ENCODE data around the gene FUZ. TPM values are rescaled to one million over a fixed set of nuclear protein-coding genes. Genes with fewer than 3 reads are reported as not detected.

FUZ gene
- total RNA-seq, 1 experiment from 2014 or later = 1.1 TPM

- CTCF ChIA-PET = no interaction called here
- ATAC-seq = no peak
- DNase-seq (ENCODE audit: low read depth, low spot score) = no peak
- Histone ChIP-seq H4K20me1 (ENCODE audit: insufficient read depth) (no peaks in the 10 kb centered on the region), H3K27ac (ENCODE audit: low read depth, low read length) (no peak overlapping the region), H3K9ac (ENCODE audit: low read length) (no peak overlapping the region), H3K4me1 (ENCODE audit: control insufficient read depth in 1 of 2, insufficient read depth in 2 of 2, low read length in 2 of 2) (peaks cover 4 to 9% of the 10 kb centered on the region in 2 experiments), H2AFZ (ENCODE audit: low read depth, low read length, poor library complexity, severe bottlenecking) (no peak overlapping the region), H3K79me2 (ENCODE audit: insufficient read depth, low read length) (peaks cover 73% of the 10 kb centered on the region), H3K4me2 (ENCODE audit: low read length) (no peak overlapping the region), H3K9me2 (ENCODE audit: insufficient read depth) (no peaks in the 10 kb centered on the region), H3K27me3 (ENCODE audit: insufficient read depth, low read length) (no peaks in the 10 kb centered on the region), H3K9me3 (ENCODE audit: control insufficient read depth in 1 of 2, insufficient read depth in 1 of 2, low read depth in 1 of 2, low read length in 2 of 2) (no peaks in the 10 kb centered on the region), H3K36me3 (ENCODE audit: control insufficient read depth in 1 of 2, insufficient read depth in 2 of 2, low read length in 2 of 2) (peaks cover 6 to 21% of the 10 kb centered on the region in 2 experiments; a peak in 2 of 4 replicates), H3K4me3 (replicated peaks in 1 of 2; ENCODE audit: low read depth in 1 of 2, low read length in 2 of 2) (no peak overlapping the region)
- intact Hi-C loops (cut with micrococcal nuclease) = no loop called here
- POLR2A ChIA-PET = no interaction called here
- no TSS peak for BruUV-seq (replicated peaks)
- RAD21 ChIA-PET (ENCODE audit: low non-redundant PET in 1 of 2, low total read pairs in 2 of 2, uncharacterized antibody in 2 of 2, unreplicated experiment in 2 of 2) = no interaction called here
- TF ChIP-seq JUND (IDR thresholded peaks at IDR 0.05) (no peak), ZNF274 (IDR thresholded peaks at IDR 0.05; ENCODE audit: low read depth, low read length) (no peak), CTCF (IDR thresholded peaks at IDR 0.05 in 2 of 3, conservative IDR thresholded peaks at IDR 0.05 in 1 of 3; ENCODE audit: borderline replicate concordance in 1 of 3, insufficient read depth in 1 of 3, low read depth in 2 of 3, low read length in 2 of 3) (no peak), YY1 (IDR thresholded peaks at IDR 0.05; ENCODE audit: extremely low read depth, insufficient replicate concordance, low read depth, low read length) (no peak), POLR2A (IDR thresholded peaks at IDR 0.05; ENCODE audit: borderline replicate concordance, extremely low read depth, insufficient read depth, insufficient read length) (no peak), REST (IDR thresholded peaks at IDR 0.05; ENCODE audit: low read depth) (no peak), CBX3 (IDR thresholded peaks at IDR 0.05; ENCODE audit: low read depth) (no peak)
Observed at GRCh38 chr19:49823472-49823871, 10.4 kb upstream of the FUZ start.

All from HCT116 (cell line).